Fibroblast of lung (primary cell): ENCODE measurements around the gene CFAP299. TPM values are rescaled to one million over a fixed set of nuclear protein-coding genes. Genes with fewer than 3 reads are reported as not detected.

Experiments
- DNase-seq, 2 donors: peaks; one replicate each; pipeline versions ENCODE4 v3.0.0 to v3.0.0-alpha.2; 2010; ENCODE audit warnings: low read depth in 2 of 2
- H2AFZ ChIP-seq: 2 replicates; pipeline ENCODE4 v1.5.1; 2012; ENCODE audit warnings: low read length, control low read depth, inconsistent platforms
- H3K27ac ChIP-seq: 2 replicates; pipeline ENCODE4 v1.5.1; 2011; ENCODE audit warnings: low read length, control low read depth; ENCODE audit not compliant: insufficient read depth
- H3K27me3 ChIP-seq: 2 replicates; pipeline ENCODE4 v1.5.1; 2011; ENCODE audit warnings: mild to moderate bottlenecking, low read length; ENCODE audit not compliant: control insufficient read depth, insufficient read depth
- H3K36me3 ChIP-seq: 2 replicates; pipeline ENCODE4 v1.5.1; 2011; ENCODE audit warnings: low read length; ENCODE audit not compliant: control insufficient read depth, insufficient read depth
- H3K4me1 ChIP-seq: 2 replicates; pipeline ENCODE4 v1.5.1; 2011; ENCODE audit warnings: low read length; ENCODE audit not compliant: control insufficient read depth, insufficient read depth; ENCODE audit errors: extremely low read depth
- H3K4me2 ChIP-seq: 2 replicates; pipeline ENCODE4 v1.5.1; 2011; ENCODE audit warnings: low read length, control low read depth; ENCODE audit not compliant: insufficient read depth; ENCODE audit errors: extremely low read depth
- H3K4me3 ChIP-seq, 4 experiments: fragments of 200-600 bp in 1 of 4; sonication (generic) in 1 of 4; replicated peaks in 1 of 4; 2 replicates each; pipeline ENCODE4 v1.5.1; 2011 to 2016; ENCODE audit warnings: low read length in 4 of 4, low read depth in 3 of 4, mild to moderate bottlenecking in 3 of 4, control low read depth in 2 of 4, inconsistent platforms in 1 of 4, mixed read lengths in 1 of 4; ENCODE audit not compliant: insufficient read depth in 1 of 4; ENCODE audit errors: control extremely low read depth in 1 of 4
- H3K79me2 ChIP-seq: 2 replicates; pipeline ENCODE4 v1.5.1; 2012; ENCODE audit warnings: mild to moderate bottlenecking, low read length, inconsistent platforms; ENCODE audit not compliant: control insufficient read depth, insufficient read depth
- H3K9ac ChIP-seq: 2 replicates; pipeline ENCODE4 v1.5.1; 2011; ENCODE audit warnings: mild to moderate bottlenecking, low read length, control low read depth; ENCODE audit not compliant: insufficient read depth
- H3K9me3 ChIP-seq: 2 replicates; pipeline ENCODE4 v1.5.1; 2012; ENCODE audit warnings: low read depth, low read length; ENCODE audit not compliant: control insufficient read depth, insufficient read depth
- H4K20me1 ChIP-seq: 2 replicates; pipeline ENCODE4 v1.5.1; 2011; ENCODE audit warnings: low read length; ENCODE audit not compliant: control insufficient read depth, insufficient read depth; ENCODE audit errors: extremely low read depth
- EZH2 ChIP-seq: IDR thresholded peaks from 2 replicates; pipeline ENCODE4 v1.5.1; 2012; ENCODE audit warnings: low read length, control low read depth, mild to moderate bottlenecking; ENCODE audit errors: missing control alignments
- polyA plus RNA-seq, 2 donors: library from polyadenylated mRNA; depleted of rRNA in 1 of 2; stranded (reverse) in 1 of 2; unstranded in 1 of 2; fragments of >200 nt; gene quantifications; 2 replicates each; pipeline ENCODE4 v1.2.1, GENCODE V29; 2011 to 2012; ENCODE audit warnings: missing spikeins in 1 of 2
- total RNA-seq: library from RNA; depleted of rRNA; stranded (reverse); fragments of >200 nt; gene quantifications from 2 replicates; pipeline ENCODE4 v1.2.1, GENCODE V29; 2014
- TF ChIP-seq, protein P1 (sequence below), 2 donors: IDR thresholded peaks in 1 of 2; conservative IDR thresholded peaks in 1 of 2; 1 replicate in 1 of 2; 2 replicates in 1 of 2; pipeline ENCODE4 v1.5.1; 2011 to 2012; ENCODE audit warnings: low read length in 2 of 2, control low read depth in 1 of 2, inconsistent platforms in 1 of 2, low read depth in 1 of 2, mild to moderate bottlenecking in 1 of 2

CFAP299 gene
- total and polyA plus RNA-seq, 2 donors (not counting 1 experiment from before 2014, with no cell fraction given) = 0.79 to 16.2 TPM

DNA sequence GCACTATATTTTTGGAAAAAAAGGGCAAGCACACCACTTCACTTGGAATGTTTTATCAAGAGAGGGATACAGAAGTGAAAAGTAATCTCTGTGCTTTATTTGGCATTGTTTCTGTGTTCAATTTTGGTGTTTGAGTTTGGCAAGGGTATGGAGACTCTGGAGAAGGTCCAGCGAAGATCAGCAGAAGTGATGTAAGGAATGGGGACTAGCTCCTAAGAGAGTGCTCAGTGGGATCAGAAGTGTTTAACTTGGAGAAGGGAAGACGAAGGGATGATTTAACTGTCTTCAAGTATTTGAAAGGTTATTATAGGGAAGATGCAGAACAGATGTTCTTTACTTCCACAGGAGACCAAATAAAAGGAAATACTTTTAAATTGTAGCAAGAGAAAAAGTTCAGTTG is 74.3 kb downstream of the CFAP299 start:
- no peak overlapping the region for H3K27ac ChIP-seq

DNA sequence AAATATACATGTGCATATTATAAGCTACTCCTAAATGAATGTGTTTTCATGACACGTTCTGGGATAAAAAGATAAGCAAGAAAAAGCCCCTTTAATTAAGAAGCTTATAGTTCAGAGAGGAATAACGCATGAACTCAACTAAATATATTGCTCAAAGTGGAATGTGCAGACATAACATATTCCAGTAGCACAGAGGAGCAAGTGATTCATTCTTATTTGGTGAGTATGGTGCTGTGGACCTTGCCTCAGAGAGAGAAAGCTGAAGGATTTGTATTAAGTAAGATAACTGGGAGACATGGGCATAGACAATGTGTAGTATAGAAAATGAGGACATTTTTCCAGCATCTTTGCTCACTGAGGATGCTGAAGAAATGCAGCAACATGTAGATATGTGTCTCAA is 76.8 kb downstream of the CFAP299 start:
- Histone ChIP-seq H2AFZ (no peak overlapping the region), H3K4me2 (no peak overlapping the region), H3K79me2 (no peaks in the 10 kb centered on the region), H3K4me1 (no peaks in the 10 kb centered on the region), H3K9ac (no peak overlapping the region), H3K9me3 (no peaks in the 10 kb centered on the region), H3K27ac (no peak overlapping the region), H3K27me3 (no peaks in the 10 kb centered on the region), H3K36me3 (no peaks in the 10 kb centered on the region), H4K20me1 (no peaks in the 10 kb centered on the region), H3K4me3 (no peak overlapping the region)
- TF ChIP-seq, protein P1, sequence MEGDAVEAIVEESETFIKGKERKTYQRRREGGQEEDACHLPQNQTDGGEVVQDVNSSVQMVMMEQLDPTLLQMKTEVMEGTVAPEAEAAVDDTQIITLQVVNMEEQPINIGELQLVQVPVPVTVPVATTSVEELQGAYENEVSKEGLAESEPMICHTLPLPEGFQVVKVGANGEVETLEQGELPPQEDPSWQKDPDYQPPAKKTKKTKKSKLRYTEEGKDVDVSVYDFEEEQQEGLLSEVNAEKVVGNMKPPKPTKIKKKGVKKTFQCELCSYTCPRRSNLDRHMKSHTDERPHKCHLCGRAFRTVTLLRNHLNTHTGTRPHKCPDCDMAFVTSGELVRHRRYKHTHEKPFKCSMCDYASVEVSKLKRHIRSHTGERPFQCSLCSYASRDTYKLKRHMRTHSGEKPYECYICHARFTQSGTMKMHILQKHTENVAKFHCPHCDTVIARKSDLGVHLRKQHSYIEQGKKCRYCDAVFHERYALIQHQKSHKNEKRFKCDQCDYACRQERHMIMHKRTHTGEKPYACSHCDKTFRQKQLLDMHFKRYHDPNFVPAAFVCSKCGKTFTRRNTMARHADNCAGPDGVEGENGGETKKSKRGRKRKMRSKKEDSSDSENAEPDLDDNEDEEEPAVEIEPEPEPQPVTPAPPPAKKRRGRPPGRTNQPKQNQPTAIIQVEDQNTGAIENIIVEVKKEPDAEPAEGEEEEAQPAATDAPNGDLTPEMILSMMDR (conservative IDR thresholded peaks at IDR 0.05 in 1 of 2, IDR thresholded peaks at IDR 0.05 in 1 of 2; ENCODE audit: low read depth in 1 of 2, low read length in 2 of 2) = no peak
- TF ChIP-seq EZH2 = no peak
- no peak for DNase-seq

More for the DNA sequence above, 74.3 kb downstream of the CFAP299 start:
- no peak overlapping the region for H3K9ac ChIP-seq
- H3K27me3 ChIP-seq = no peaks in the 10 kb centered on the region
- no peaks in the 10 kb centered on the region for H3K9me3 ChIP-seq
- H3K79me2 ChIP-seq = no peaks in the 10 kb centered on the region
- no peak for DNase-seq
- no peaks in the 10 kb centered on the region for H4K20me1 ChIP-seq
- H3K4me2 ChIP-seq = no peak overlapping the region
- H3K4me3 ChIP-seq = no peak overlapping the region
- no peaks in the 10 kb centered on the region for H3K4me1 ChIP-seq
- H2AFZ ChIP-seq = no peak overlapping the region
- H3K36me3 ChIP-seq = no peaks in the 10 kb centered on the region
- TF ChIP-seq, protein P1 (conservative IDR thresholded peaks at IDR 0.05 in 1 of 2, IDR thresholded peaks at IDR 0.05 in 1 of 2; ENCODE audit: low read depth in 1 of 2, low read length in 2 of 2) = no peak
- TF ChIP-seq EZH2 = no peak

DNA sequence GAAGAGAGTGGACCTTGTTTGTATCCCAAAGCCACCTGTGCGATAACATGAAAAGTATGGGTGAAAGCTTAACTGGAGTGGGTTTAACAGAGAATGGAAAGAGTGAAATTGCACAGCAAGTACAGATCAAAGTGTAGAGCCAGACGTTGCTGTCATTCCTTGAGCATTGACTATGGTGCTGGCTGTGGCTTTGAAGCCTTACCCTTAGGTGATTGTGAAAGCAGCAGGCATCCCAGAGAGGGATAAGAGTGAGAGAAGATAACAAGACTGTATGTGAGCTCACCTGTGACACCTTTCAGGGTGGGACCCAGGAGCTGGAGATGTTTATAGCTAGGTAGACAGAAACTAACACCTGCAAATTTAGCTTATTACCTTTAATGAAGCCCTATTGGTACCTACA is 77.6 kb downstream of the CFAP299 start:
- Histone ChIP-seq H3K4me3 (no peak overlapping the region), H3K4me1 (no peaks in the 10 kb centered on the region), H4K20me1 (no peaks in the 10 kb centered on the region), H3K27me3 (no peaks in the 10 kb centered on the region), H2AFZ (no peak overlapping the region), H3K9ac (no peak overlapping the region), H3K4me2 (no peak overlapping the region), H3K36me3 (no peaks in the 10 kb centered on the region), H3K79me2 (no peaks in the 10 kb centered on the region), H3K27ac (no peak overlapping the region), H3K9me3 (no peaks in the 10 kb centered on the region)
- no peak for DNase-seq
- TF ChIP-seq, protein P1 (conservative IDR thresholded peaks at IDR 0.05 in 1 of 2, IDR thresholded peaks at IDR 0.05 in 1 of 2; ENCODE audit: low read depth in 1 of 2, low read length in 2 of 2) = no peak
- no peak for TF ChIP-seq EZH2
